DMS153 treated with DMSO at 0.1 percent for 48 hours (cell line): ENCODE data around the gene MRPL4.

Source experiments
- DNase-seq: peaks from one replicate; lab custom pipeline; 2025; ENCODE audit not compliant: unreplicated experiment; lab: John Stamatoyannopoulos, UW

MRPL4 gene

DNA sequence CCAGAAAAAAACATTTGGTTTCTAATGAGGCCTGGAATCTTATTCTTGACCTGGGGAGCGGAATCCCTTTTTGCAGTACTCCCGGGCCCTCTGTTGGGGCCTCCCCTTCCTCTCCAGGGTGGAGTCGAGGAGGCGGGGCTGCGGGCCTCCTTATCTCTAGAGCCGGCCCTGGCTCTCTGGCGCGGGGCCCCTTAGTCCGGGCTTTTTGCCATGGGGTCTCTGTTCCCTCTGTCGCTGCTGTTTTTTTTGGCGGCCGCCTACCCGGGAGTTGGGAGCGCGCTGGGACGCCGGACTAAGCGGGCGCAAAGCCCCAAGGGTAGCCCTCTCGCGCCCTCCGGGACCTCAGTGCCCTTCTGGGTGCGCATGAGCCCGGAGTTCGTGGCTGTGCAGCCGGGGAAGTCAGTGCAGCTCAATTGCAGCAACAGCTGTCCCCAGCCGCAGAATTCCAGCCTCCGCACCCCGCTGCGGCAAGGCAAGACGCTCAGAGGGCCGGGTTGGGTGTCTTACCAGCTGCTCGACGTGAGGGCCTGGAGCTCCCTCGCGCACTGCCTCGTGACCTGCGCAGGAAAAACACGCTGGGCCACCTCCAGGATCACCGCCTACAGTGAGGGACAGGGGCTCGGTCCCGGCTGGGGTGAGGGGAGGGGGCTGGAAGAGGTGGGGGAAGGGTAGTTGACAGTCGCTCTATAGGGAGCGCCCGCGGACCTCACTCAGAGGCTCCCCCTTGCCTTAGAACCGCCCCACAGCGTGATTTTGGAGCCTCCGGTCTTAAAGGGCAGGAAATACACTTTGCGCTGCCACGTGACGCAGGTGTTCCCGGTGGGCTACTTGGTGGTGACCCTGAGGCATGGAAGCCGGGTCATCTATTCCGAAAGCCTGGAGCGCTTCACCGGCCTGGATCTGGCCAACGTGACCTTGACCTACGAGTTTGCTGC is 35.1 kb downstream of the MRPL4 start, which contains the start of gene ICAM4:
TSS of gene ICAM4 (plus strand) at position 153 of the 935 bp plus-strand sequence. CDS start at position 211, 58 bp downstream.
- DNase-seq: no peak

GRCh38 chr19:10288662-10289166 is 36.7 kb downstream of the MRPL4 start:
- peak; percentile 19 for DNase-seq

DNA sequence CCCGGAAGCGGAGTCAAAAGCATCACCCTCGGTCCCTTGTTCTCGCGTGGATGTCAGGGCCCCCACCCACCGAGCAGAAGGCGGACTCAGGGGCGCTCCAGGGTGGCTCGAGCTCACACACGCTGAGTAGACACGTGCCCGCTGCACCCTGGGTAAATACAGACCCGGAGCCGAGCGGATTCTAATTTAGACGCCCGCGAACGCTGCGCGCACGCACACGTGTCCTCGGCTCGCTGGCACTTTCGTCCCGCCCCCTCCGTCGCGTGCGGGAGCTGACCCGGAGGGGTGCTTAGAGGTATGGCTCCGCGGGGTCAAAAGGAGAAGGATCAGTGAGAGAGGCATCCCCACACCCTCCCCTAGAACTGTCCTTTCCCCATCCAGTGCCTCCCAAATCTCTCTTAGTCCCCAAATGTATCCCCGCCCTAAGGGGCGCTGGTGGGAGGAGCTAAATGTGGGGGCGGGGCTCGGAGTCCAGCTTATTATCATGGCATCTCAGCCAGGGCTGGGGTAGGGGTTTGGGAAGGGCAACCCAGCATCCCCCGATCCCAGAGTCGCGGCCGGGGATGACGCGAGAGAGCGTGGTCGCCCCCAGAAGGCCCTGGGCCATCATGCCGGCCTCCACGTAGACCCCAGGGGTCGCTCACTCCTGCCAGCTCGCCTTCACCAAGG is 37.3 kb downstream of the MRPL4 start:
- DNase-seq: no peak

GRCh38 chr19:10289836-10290356 is 37.9 kb downstream of the MRPL4 start, which contains the start of gene ICAM5:
Gene ICAM5 (plus strand): TSS chr19:10289952. CDS start chr19:10290044, 92 bp downstream.
- no peak for DNase-seq

DNA sequence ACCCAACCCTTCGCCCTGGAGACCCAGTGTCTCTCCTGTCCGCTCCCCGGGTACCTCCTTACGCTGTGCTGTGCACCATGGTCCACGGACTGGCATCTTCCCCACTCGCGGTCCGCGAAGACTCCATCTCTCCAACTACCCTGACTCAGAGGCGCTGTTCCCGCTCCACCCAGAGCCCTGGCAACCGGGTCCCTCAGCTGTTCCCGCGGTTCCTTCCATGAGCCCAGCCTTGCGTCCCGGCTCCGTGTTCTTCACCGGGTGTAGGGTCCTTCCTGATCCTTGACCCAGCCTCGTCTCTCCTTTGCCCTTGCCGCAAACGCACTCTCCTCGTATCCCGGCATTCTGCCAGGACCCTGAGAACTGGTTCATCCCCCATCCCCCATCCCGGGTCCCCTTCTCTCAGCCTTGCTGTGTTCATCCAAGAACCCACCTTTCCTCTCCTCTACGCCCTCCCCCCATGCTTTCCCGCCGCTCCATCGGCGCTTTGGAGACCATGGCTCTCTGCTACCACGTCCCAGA is 38.4 kb downstream of the MRPL4 start:
- no peak for DNase-seq

- DNase-seq: no peak
These were observed 39.0 kb downstream of the MRPL4 start for GRCh38 chr19:10290876-10291553.

DNA sequence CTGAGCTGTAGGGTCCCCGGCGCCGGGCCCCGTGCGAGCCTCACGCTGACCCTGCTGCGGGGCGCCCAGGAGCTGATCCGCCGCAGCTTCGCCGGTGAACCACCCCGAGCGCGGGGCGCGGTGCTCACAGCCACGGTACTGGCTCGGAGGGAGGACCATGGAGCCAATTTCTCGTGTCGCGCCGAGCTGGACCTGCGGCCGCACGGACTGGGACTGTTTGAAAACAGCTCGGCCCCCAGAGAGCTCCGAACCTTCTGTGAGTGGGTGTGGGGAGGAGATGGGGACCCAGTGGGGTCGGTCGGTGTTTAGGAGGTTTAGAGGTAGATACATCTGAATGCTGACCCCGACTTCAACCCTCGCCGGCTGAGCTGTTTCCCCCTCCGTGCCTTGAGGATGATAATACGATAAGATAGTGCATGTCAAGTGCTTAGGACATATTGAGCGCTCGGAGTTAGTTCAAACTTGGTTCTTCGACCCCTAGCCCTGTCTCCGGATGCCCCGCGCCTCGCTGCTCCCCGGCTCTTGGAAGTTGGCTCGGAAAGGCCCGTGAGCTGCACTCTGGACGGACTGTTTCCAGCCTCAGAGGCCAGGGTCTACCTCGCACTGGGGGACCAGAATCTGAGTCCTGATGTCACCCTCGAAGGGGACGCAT is 39.7 kb downstream of the MRPL4 start:
- no peak for DNase-seq

DNA sequence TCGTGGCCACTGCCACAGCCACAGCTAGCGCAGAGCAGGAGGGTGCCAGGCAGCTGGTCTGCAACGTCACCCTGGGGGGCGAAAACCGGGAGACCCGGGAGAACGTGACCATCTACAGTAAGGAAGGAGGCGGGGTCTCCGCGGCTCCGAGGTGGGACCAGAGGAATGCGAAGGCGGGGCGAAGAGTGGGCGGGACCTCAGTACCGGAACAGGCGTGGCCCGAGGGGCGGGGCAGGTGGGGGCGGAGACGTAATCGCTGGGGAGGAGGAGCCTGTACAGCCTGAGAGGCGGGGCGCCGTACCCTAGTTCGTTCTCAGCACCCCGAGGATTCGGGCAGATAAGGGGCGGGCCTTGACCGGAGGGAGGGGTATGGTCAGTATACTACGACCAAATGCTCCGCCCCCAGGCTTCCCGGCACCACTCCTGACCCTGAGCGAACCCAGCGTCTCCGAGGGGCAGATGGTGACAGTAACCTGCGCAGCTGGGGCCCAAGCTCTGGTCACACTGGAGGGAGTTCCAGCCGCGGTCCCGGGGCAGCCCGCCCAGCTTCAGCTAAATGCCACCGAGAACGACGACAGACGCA is 40.3 kb downstream of the MRPL4 start:
- DNase-seq: peak; percentile 61

GRCh38 chr19:10292789-10293636 is 41.0 kb downstream of the MRPL4 start:
- no peak for DNase-seq

DNA sequence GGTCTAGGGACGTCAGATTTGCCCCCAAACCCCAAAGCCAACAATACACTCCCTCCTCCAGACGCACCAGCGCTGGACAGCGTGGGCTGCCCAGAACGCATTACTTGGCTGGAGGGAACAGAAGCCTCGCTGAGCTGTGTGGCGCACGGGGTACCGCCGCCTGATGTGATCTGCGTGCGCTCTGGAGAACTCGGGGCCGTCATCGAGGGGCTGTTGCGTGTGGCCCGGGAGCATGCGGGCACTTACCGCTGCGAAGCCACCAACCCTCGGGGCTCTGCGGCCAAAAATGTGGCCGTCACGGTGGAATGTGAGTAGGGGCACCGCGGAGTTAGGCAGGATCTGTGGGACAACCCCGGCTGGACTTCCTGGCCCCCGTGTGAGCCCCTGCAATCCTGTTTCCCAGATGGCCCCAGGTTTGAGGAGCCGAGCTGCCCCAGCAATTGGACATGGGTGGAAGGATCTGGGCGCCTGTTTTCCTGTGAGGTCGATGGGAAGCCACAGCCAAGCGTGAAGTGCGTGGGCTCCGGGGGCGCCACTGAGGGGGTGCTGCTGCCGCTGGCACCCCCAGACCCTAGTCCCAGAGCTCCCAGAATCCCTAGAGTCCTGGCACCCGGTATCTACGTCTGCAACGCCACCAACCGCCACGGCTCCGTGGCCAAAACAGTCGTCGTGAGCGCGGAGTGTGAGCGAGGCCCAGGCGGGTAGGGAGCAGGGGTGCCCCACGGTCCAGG is 41.8 kb downstream of the MRPL4 start:
- no peak for DNase-seq

DNA sequence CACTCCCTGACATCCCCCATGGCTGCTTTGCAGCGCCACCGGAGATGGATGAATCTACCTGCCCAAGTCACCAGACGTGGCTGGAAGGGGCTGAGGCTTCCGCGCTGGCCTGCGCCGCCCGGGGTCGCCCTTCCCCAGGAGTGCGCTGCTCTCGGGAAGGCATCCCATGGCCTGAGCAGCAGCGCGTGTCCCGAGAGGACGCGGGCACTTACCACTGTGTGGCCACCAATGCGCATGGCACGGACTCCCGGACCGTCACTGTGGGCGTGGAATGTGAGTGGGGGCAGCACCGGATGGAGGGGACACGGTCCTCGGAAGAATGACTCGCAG is 42.3 kb downstream of the MRPL4 start:
- no peak for DNase-seq

DNA sequence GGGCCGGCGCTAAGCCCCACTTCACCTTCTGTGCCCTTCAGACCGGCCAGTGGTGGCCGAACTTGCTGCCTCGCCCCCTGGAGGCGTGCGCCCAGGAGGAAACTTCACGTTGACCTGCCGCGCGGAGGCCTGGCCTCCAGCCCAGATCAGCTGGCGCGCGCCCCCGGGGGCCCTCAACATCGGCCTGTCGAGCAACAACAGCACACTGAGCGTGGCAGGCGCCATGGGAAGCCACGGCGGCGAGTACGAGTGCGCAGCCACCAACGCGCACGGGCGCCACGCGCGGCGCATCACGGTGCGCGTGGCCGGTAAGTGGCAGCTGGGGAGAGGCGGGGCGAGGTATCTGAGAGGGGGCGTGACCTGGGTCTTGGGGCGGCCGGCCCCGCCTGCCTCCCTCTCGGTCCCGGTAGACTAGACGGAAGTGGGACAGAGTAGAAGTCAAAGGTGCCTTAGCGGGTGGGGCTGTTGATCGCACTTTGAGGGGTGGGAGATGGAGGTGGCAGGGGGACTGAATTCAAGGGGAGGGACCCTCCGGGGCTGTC is 43.4 kb downstream of the MRPL4 start:
- DNase-seq: no peak

- no peak for DNase-seq
These were observed 44.0 kb downstream of the MRPL4 start for GRCh38 chr19:10295847-10296591.

DNA sequence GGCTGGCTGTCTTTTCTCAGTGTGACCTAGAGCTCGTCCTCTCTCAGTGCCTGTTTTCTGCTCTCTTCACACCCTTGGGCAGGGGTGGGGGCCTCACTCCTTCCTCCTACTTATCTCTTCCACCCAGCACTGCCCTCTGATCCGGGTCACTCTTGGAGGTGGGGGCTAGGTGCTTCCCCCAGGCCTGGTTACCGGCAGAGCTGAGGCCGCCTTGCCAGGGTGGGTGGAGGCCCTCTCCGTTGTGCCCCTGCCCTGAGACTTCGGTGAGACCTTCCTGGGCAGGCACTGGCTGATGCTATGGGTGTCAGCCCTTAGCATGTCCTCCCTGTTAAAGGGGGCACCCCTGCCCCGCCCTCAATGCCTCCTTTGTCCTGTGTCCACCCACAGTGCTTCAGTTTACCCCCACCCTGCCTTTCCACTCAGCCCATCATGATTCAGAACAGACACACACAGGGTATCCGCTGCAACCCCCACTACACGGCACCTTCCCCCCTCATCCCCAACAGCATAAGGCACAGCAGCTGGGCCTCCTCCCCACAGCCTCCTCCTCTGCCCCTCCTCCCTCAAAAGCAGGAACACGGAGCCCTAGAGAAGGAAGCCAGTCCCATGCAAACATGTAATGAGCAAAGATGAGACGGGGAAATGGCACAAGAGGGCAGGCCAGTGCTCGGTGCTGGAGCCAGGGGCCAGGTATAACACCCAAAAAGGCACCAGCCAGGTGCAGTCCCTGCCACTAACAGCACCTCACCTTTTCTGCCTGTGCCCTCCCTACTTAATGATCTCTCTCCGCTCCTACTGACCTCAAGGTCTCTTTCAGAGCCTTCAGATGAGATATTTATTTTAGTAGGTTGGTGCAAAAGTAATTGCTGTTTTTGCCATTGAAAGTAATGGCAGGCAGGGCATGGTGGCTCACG is 47.8 kb downstream of the MRPL4 start:
- DNase-seq: no peak

DNA sequence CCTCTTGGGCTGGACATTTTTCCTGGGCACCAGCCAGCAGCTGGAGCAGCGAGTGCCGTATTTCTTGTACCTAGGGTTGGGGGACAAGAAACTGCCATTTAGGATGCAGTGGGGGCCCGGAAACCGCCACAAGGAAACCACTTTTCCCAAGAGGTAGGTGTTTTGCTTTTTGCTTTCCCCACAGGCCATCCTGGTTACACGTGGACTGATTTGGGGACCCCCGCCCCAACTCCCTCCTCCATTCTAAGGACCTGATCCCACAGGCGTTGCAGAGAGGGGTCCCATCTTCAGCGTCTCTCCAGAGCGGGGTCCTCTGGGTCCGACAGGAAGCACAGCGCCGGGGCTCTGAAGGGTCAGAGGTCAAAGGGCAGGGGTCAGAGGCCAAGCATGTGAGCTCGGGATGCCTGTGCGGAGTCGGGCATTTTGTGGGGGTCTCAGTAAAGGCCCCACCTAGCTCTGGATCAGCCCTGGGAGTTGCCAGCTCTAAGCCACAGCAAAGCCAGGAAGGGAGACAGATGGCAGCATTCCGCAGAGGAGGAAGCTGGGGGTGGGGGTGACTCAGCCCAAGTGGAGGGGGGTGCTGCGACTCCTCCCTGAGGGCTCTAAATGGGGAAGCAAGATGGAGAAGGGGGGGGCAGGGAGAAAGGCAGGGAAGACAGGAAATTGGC is 53.3 kb downstream of the MRPL4 start:
- no peak for DNase-seq

GRCh38 chr19:10306327-10306726 is 54.3 kb downstream of the MRPL4 start:
- no peak for DNase-seq
